Prostate gland (tissue), 2 donors: ENCODE measurements around the gene CTCF. TPM values are rescaled to one million over a fixed set of nuclear protein-coding genes. Genes with fewer than 3 reads are reported as not detected.

Experiments used
- DNase-seq: peaks from one replicate; pipeline ENCODE4 v3.0.0-alpha.2; 2019; ENCODE audit warnings: low spot score
- H3K27ac ChIP-seq, 2 donors: fragments of 200-600 bp; sonication (generic); 2 replicates each; pipeline ENCODE4 v1.5.1; 2017 to 2019
- H3K27me3 ChIP-seq: fragments of 200-600 bp; sonication (generic); replicated peaks from 2 replicates; pipeline ENCODE4 v1.5.1; 2019; ENCODE audit not compliant: insufficient read depth
- H3K36me3 ChIP-seq, 2 donors: fragments of 200-600 bp; sonication (generic); 1 replicate in 1 of 2; 2 replicates in 1 of 2; pipeline versions ENCODE4 v1.5.1 to v1.8.1; 2017 to 2019
- H3K4me1 ChIP-seq: fragments of 200-600 bp; sonication (generic); replicated peaks from 2 replicates; pipeline ENCODE4 v1.5.1; 2019
- H3K4me3 ChIP-seq, 2 donors: fragments of 200-600 bp; sonication (generic); 2 replicates each; pipeline ENCODE4 v1.5.1; 2017 to 2019
- H3K9me3 ChIP-seq: fragments of 200-600 bp; sonication (generic); 2 replicates; pipeline ENCODE4 v1.5.1; 2017
- POLR2A ChIP-seq: fragments of 450-650 bp; IDR thresholded peaks from one replicate; pipeline ENCODE4 v1.6.1; 2016; ENCODE audit warnings: antibody characterized with exemption, mild to moderate bottlenecking
- POLR2AphosphoS5 ChIP-seq: sonication (generic); formaldehyde crosslinking; IDR thresholded peaks from one replicate; pipeline ENCODE4 v1.6.1; 2017; ENCODE audit warnings: antibody characterized with exemption
- WGBS: methylation state at CpG from one replicate; pipeline ENCODE4 v1.1.5; 2018; 5-methylcytosine and 5-hydroxymethylcytosine counted together
- intact Hi-C: fragments of 100-400 bp; cut with DNase I; formaldehyde crosslinking; loops from one replicate; pipeline ENCODE4 v1.14.2; 2022
- total RNA-seq, 2 donors: library from RNA; depleted of rRNA; stranded (reverse); fragments of >200 nt; gene quantifications; one replicate each; pipeline ENCODE4 v1.1.0, GENCODE V29; 2016
- TF ChIP-seq, protein P1 (sequence below), 4 experiments: fragments of 200-600 bp in 2 of 4; fragments of 450-650 bp in 2 of 4; sonication (generic) in 2 of 4; IDR thresholded peaks; 1 replicate in 3 of 4; 2 replicates in 1 of 4; pipeline ENCODE4 v1.5.1; 2016 to 2019; ENCODE audit warnings: antibody characterized with exemption in 4 of 4, mild to moderate bottlenecking in 2 of 4, moderate library complexity in 2 of 4

Gene CTCF
- total RNA-seq, 2 donors from 2014 or later: 39.9 to 48.9 TPM

DNA sequence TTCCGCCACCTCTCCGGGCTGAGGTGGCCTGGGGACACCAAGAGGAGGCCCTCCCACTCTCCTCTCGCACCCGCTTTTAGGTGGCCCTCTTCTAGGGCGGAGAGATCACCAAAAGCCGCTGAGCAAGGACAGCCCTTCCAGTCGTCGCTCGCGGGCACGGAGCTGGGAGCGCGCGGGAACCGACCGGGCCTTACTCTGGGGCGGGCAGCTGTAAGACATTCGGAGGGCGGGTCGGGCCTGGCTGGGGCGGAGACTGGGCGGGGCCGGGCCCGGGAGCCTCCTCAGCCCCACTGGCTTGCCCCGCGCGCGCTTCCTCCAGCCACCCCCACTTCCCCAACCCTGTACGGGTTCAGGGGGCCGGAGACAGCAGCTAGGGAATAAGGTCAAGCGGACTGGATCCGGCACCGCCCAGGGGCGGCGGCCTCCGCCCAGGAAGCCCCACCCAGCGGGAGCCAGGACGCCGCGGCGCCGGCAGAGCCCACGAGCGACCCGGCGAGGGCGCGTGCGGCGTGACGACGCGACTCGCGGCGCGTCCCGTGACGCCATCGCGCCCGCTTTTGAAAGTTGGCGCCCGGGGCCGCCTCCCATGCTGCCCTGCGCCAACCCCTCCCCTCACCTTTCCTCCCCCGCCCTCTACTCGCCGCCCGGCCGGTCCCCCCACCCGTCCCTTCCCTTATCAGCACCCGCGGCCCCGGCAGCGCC, 351 bp upstream of the CTCF start:
- H3K27ac ChIP-seq: peak overlapping the region; percentile 94 to 99
- whole genome bisulfite sequencing: 0% methylated on average over 58 of the region's 76 CpGs
- DNase-seq: peak; percentile 92
- peak overlapping the region; percentile 86 to 97 for H3K4me3 ChIP-seq
- peaks cover 14% of the 10 kb centered on the region for H3K4me1 ChIP-seq
- no peaks in the 10 kb centered on the region for H3K9me3 ChIP-seq
- H3K36me3 ChIP-seq: no peaks in the 10 kb centered on the region
- intact Hi-C loops: loop anchor here (5.0 kb wide), 1 partner anchor 40 kb away; no protein-coding TSS in a partner anchor
- no peaks in the 10 kb centered on the region for H3K27me3 ChIP-seq
- TF ChIP-seq POLR2AphosphoS5 (peak; percentile 63), POLR2A (peak; percentile 76)
- TF ChIP-seq, protein P1, sequence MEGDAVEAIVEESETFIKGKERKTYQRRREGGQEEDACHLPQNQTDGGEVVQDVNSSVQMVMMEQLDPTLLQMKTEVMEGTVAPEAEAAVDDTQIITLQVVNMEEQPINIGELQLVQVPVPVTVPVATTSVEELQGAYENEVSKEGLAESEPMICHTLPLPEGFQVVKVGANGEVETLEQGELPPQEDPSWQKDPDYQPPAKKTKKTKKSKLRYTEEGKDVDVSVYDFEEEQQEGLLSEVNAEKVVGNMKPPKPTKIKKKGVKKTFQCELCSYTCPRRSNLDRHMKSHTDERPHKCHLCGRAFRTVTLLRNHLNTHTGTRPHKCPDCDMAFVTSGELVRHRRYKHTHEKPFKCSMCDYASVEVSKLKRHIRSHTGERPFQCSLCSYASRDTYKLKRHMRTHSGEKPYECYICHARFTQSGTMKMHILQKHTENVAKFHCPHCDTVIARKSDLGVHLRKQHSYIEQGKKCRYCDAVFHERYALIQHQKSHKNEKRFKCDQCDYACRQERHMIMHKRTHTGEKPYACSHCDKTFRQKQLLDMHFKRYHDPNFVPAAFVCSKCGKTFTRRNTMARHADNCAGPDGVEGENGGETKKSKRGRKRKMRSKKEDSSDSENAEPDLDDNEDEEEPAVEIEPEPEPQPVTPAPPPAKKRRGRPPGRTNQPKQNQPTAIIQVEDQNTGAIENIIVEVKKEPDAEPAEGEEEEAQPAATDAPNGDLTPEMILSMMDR (IDR thresholded peaks at IDR 0.05): no peak

GRCh38 chr16:67562918-67563707, 787 bp downstream of the CTCF start:
- H3K27me3 ChIP-seq: no peaks in the 10 kb centered on the region
- peak overlapping the region; percentile 94 to 99 for H3K27ac ChIP-seq
- DNase-seq: peak; percentile 39
- intact Hi-C loops: loop anchor here (1.0 to 5.0 kb wide), 2 partner anchors 41 to 104 kb away; no protein-coding TSS in a partner anchor
- H3K36me3 ChIP-seq: no peaks in the 10 kb centered on the region
- H3K9me3 ChIP-seq: no peaks in the 10 kb centered on the region
- WGBS: under 1% methylated on average over 47 of the region's 96 CpGs
- H3K4me1 ChIP-seq: peaks cover 14% of the 10 kb centered on the region
- H3K4me3 ChIP-seq: peak overlapping the region; percentile 86 to 97
- no peak for TF ChIP-seq POLR2A
- TF ChIP-seq, protein P1 (IDR thresholded peaks at IDR 0.05): peak in 1 of 4 experiments; percentile 26
- TF ChIP-seq POLR2AphosphoS5: no peak

- Histone ChIP-seq H3K27me3 (no peaks in the 10 kb centered on the region), H3K27ac (peak overlapping the region; percentile 94 to 99), H3K4me3 (peak overlapping the region; percentile 86 to 97), H3K36me3 (no peaks in the 10 kb centered on the region), H3K4me1 (peaks cover 14% of the 10 kb centered on the region), H3K9me3 (no peaks in the 10 kb centered on the region)
- TF ChIP-seq POLR2AphosphoS5 (peak; percentile 68), POLR2A (peak; percentile 33)
- TF ChIP-seq, protein P1 (IDR thresholded peaks at IDR 0.05): no peak
- 2% methylated on average over 20 of the region's 20 CpGs for whole genome bisulfite sequencing
- DNase-seq: peak; percentile 54
- intact Hi-C loops: loop anchor here (1.0 to 5.0 kb wide), 2 partner anchors 42 to 103 kb away; no protein-coding TSS in a partner anchor
Measured at GRCh38 chr16:67563708-67564468, 1.6 kb downstream of the CTCF start.

DNA sequence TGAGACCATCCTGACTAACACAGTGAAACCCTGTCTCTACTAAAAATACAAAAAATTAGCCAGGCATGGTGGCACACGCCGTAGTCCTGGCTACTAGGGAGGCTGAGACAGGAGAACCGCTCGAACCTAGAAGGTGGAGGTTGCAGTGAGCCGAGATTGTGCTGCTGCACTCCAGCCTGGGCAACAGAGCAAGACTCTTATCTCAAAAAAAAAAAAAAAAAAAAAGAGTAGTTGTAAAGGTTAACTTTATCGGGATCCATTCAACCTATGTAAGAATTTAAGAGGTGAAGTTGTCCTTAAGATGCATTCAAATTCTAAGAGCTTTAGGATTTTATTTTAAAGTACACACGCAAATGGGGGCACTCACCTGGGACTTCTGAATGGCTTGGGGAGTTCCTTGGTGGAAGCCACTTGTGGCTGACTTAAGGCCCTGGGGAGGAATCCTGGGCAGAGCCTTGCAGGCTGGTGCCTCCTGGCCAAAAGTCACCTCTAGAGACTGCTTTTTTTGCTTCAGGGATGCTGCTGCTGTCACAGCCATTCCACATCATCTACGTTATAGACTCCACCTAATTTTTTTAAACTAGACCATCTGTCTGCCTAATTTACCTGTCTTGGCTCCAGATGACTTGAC, 3.3 kb downstream of the CTCF start:
- H3K9me3 ChIP-seq: no peaks in the 10 kb centered on the region
- H3K4me1 ChIP-seq: peaks cover 14% of the 10 kb centered on the region
- H3K36me3 ChIP-seq: no peaks in the 10 kb centered on the region
- H3K27me3 ChIP-seq: no peaks in the 10 kb centered on the region
- H3K4me3 ChIP-seq: no peak overlapping the region
- TF ChIP-seq POLR2A (no peak), POLR2AphosphoS5 (no peak)
- TF ChIP-seq, protein P1 (IDR thresholded peaks at IDR 0.05): no peak
- DNase-seq: no peak
- intact Hi-C loops: no loop called here
- WGBS: 95% methylated on average over 8 of the region's 8 CpGs
- no peak overlapping the region for H3K27ac ChIP-seq
